K562 (cell line): ENCODE measurements around the gene SARS1. TPM values are rescaled to one million over a fixed set of nuclear protein-coding genes. Genes with fewer than 3 reads are reported as not detected.

Experiments used
- GABPB1 ChIP-seq: sonication (generic); formaldehyde crosslinking; IDR thresholded peaks from 2 replicates; pipeline ENCODE4 v1.8.0; 2022; ENCODE audit warnings: mild to moderate bottlenecking, missing genetic modification reagents
- HDAC6 ChIP-seq: IDR thresholded peaks from 2 replicates; pipeline ENCODE4 v1.6.1; 2012; ENCODE audit warnings: low read depth, mild to moderate bottlenecking, control low read depth, inconsistent platforms, low read length, moderate library complexity
- LEF1 ChIP-seq: fragments of 450-650 bp; IDR thresholded peaks from 2 replicates; pipeline ENCODE4 v1.6.1; 2016; ENCODE audit warnings: mild to moderate bottlenecking
- TCF3 ChIP-seq: sonication (generic); formaldehyde crosslinking; IDR thresholded peaks from 2 replicates; pipeline ENCODE4 v1.4.0; 2020; ENCODE audit warnings: mild to moderate bottlenecking, missing genetic modification reagents
- ZFX ChIP-seq: sonication (generic); formaldehyde crosslinking; IDR thresholded peaks from 2 replicates; pipeline ENCODE4 v1.8.0; 2022; ENCODE audit warnings: mild to moderate bottlenecking, missing genetic modification reagents, moderate library complexity
- ZSCAN32 ChIP-seq: fragments of 450-650 bp; formaldehyde crosslinking; IDR thresholded peaks from 2 replicates; pipeline ENCODE4 v1.4.0; 2020; ENCODE audit warnings: mild to moderate bottlenecking, moderate library complexity
- ZZZ3 ChIP-seq: fragments of 450-650 bp; IDR thresholded peaks from 2 replicates; pipeline ENCODE4 v1.6.1; 2016; ENCODE audit warnings: antibody characterized with exemption, mild to moderate bottlenecking, moderate library complexity
- polyA plus RNA-seq, 8 experiments: library from polyadenylated mRNA; depleted of rRNA in 4 of 8; stranded (reverse) in 5 of 8; unstranded in 3 of 8; fragments of >200 nt; fragmentation: Nextera tagmentation in 2 of 8; fragmentation: Illumina TruSeq in 1 of 8; extraction: Ambion mirVana in 2 of 8; extraction: Trizol in 1 of 8; gene quantifications; 2 replicates each; pipeline versions ENCODE4 v1.2.1 to v1.2.3, GENCODE V29; 2011 to 2014; ENCODE audit warnings: inconsistent platforms in 1 of 8, missing spikeins in 1 of 8
- total RNA-seq, 7 experiments: library from RNA; depleted of rRNA in 6 of 7; stranded (reverse); fragments of >200 nt in 6 of 7; fragmentation: Illumina TruSeq in 2 of 7; extraction: Trizol in 2 of 7; gene quantifications; 2 replicates each; pipeline versions ENCODE4 v1.2.1 to v1.2.3, GENCODE V29; 2011 to 2021; ENCODE audit warnings: low replicate concordance in 1 of 7
- TF ChIP-seq, protein P1 (sequence below): fragments of 450-650 bp; formaldehyde crosslinking; IDR thresholded peaks from 2 replicates; pipeline ENCODE4 v1.4.0; 2022; ENCODE audit warnings: missing genetic modification characterization
- TF ChIP-seq, protein P2 (sequence below): fragments of 250-450 bp; sonication (Bioruptor Pico); IDR thresholded peaks from 2 replicates; pipeline ENCODE4 v1.5.0; 2021; ENCODE audit warnings: mild to moderate bottlenecking, moderate library complexity
- TF ChIP-seq, protein P3 (sequence below): fragments of 250-450 bp; sonication (Bioruptor Pico); IDR thresholded peaks from 2 replicates; pipeline ENCODE4 v1.8.0; 2021; ENCODE audit warnings: borderline replicate concordance, mild to moderate bottlenecking, moderate library complexity; ENCODE audit not compliant: poor library complexity, severe bottlenecking
- TF ChIP-seq, protein P4 (sequence below): sonication (generic); formaldehyde crosslinking; IDR thresholded peaks from 2 replicates; pipeline ENCODE4 v1.5.0; 2020; ENCODE audit warnings: missing genetic modification reagents
- TF ChIP-seq, protein P5 (sequence below): fragments of 250-450 bp; sonication (Bioruptor Pico); IDR thresholded peaks from 2 replicates; pipeline ENCODE4 v1.9.0; 2021; ENCODE audit warnings: mild to moderate bottlenecking, inconsistent platforms

Gene SARS1
- total and polyA plus RNA-seq, 9 of the 15 experiments (the other 6 are each of a cell fraction or from before 2014, with no cell fraction given) = 221 to 623 (median 254) TPM

DNA sequence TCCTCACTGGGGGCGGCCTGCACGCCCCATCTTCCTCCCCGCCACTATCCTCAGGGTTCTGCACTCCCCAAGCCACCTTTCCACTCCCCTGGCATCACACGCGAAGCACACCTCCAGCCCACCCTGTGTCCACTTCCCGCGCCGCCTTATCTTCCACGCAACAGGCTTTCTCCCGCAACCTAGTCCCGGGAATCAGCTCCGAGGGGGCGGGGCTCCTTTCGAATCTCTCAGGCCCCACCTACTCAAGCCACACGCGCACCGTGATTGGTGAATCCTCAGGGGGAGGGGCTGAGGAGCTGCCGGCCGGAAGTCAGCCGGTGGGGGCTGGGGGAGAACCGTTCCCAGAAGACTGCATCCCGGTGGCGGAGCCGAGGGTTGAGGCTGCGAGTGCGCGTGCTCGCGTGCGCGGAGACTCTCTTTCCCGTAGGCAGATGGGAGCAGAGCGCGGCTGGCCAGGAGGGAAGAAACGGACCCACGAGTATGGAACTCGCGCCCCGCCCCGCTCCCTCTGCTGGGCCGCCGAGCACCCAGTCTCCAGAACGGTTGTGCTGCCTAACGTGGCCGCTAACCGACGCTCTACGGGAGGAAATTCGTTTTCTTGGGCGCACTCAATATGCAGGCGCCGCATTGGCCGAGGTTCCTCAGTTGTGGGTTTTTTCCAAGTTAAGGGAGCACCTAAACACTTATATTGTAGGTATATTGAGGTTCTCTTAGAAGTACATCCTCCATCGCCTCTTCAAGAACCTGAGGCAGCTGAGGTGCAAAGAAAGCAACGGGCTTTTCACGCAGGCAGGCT is 69.4 kb downstream of the SARS1 start, which contains the start of gene PSRC1 (continued):
- TF ChIP-seq, protein P1, sequence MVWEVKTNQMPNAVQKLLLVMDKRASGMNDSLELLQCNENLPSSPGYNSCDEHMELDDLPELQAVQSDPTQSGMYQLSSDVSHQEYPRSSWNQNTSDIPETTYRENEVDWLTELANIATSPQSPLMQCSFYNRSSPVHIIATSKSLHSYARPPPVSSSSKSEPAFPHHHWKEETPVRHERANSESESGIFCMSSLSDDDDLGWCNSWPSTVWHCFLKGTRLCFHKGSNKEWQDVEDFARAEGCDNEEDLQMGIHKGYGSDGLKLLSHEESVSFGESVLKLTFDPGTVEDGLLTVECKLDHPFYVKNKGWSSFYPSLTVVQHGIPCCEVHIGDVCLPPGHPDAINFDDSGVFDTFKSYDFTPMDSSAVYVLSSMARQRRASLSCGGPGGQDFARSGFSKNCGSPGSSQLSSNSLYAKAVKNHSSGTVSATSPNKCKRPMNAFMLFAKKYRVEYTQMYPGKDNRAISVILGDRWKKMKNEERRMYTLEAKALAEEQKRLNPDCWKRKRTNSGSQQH = peak; percentile 65; the same call in 1 of the 2 replicates
- peak; percentile 40; the same call in 1 of the 2 replicates for TF ChIP-seq TCF3 (CRISPR knock-in tag)
- no peak for TF ChIP-seq ZSCAN32 (CRISPR knock-in tag)
- TF ChIP-seq, protein P2, sequence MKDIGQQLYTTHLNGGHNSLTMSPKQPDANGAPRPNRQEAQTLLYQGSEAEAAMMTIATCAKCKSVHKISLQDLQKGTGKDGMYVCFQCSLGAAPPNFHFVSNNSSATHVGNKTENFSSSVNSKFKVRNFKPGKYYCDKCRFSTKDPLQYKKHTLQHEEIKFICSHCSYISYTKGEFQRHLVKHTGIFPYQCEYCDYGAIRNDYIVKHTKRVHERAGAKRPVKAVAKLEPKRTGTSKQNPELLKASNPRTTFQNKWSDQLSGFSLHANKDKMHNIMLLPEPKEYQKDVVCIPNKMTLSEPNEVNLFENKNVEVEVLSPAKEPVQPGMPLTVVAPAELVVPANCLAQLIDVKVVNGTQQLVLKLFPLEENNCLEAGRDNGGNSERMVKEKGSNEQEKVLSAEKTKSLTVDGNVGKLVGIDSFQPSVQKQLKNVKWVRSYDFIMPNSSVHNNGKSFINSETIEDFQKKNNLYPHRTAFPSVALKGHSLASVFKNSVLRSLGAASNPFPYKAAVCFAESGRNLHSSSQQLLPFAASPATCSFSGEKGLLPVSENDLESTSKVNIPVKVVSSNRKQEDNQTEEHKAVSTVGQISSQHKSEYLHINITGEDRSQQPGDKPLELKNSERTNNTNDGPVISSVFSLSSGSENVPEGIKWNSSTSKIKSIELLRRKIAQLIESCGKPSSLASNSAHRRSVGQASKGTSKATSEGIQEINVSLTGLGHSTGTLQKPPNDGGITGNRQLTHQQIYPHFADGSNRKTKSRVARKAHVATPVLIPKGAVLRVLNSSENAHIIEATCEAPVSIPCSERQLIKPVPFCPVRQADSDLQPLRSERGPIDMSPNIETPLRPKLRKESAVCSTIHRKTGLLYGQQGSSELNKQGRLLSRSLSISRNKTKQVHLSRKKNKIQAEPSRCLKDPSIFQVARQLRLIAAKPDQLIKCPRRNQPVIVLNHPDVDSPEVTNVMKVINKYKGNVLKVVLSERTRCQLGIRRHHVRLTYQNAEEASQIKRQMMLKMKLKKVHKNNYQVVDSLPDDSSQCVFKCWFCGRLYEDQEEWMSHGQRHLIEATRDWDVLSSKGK (CRISPR knock-in tag) = no peak
- TF ChIP-seq, protein P3, sequence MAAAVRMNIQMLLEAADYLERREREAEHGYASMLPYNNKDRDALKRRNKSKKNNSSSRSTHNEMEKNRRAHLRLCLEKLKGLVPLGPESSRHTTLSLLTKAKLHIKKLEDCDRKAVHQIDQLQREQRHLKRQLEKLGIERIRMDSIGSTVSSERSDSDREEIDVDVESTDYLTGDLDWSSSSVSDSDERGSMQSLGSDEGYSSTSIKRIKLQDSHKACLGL (CRISPR knock-in tag) = no peak
- TF ChIP-seq, protein P4, sequence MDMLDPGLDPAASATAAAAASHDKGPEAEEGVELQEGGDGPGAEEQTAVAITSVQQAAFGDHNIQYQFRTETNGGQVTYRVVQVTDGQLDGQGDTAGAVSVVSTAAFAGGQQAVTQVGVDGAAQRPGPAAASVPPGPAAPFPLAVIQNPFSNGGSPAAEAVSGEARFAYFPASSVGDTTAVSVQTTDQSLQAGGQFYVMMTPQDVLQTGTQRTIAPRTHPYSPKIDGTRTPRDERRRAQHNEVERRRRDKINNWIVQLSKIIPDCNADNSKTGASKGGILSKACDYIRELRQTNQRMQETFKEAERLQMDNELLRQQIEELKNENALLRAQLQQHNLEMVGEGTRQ (CRISPR knock-in tag) = no peak
- no peak for TF ChIP-seq HDAC6
- peak; percentile 76 for TF ChIP-seq ZFX (CRISPR knock-in tag)
- TF ChIP-seq, protein P5, sequence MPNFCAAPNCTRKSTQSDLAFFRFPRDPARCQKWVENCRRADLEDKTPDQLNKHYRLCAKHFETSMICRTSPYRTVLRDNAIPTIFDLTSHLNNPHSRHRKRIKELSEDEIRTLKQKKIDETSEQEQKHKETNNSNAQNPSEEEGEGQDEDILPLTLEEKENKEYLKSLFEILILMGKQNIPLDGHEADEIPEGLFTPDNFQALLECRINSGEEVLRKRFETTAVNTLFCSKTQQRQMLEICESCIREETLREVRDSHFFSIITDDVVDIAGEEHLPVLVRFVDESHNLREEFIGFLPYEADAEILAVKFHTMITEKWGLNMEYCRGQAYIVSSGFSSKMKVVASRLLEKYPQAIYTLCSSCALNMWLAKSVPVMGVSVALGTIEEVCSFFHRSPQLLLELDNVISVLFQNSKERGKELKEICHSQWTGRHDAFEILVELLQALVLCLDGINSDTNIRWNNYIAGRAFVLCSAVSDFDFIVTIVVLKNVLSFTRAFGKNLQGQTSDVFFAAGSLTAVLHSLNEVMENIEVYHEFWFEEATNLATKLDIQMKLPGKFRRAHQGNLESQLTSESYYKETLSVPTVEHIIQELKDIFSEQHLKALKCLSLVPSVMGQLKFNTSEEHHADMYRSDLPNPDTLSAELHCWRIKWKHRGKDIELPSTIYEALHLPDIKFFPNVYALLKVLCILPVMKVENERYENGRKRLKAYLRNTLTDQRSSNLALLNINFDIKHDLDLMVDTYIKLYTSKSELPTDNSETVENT (CRISPR knock-in tag) = peak; percentile 78; the same call in 1 of the 2 replicates
- TF ChIP-seq ZZZ3 = no peak
- TF ChIP-seq LEF1 = no peak; the same call in 1 of the 2 replicates
- peak; percentile 96 for TF ChIP-seq GABPB1 (CRISPR knock-in tag)
